ENCODE measurements around the gene OTUD7B.
A peak's percentile ranks its signal among the peaks of the same experiment; 100 is the strongest.
"Not testable (repeated sequence)": the region's sequence is repeated elsewhere in the genome, so short reads cannot be mapped to it uniquely, and the experiment has no call there.

Gene OTUD7B

DNA sequence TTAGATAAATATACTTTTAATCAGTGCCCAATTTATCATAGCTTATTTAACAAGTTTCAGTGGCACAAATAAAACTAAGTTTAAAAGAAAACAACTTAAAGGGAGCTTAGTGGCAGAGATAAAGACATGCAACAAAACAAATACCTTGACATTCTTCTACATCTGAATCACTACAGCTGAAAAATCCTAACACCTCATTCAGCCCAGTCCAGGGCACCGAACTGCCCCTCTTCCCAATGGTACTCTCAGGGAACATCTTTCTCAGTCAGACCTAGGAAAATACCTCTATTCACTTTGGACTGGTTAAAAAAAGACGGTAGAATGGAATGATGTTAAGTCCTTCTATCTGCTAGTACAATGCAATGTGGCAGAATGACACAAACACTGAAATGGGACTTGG is 8.3 kb downstream of the OTUD7B start:
- no peak for DNase-seq

DNA sequence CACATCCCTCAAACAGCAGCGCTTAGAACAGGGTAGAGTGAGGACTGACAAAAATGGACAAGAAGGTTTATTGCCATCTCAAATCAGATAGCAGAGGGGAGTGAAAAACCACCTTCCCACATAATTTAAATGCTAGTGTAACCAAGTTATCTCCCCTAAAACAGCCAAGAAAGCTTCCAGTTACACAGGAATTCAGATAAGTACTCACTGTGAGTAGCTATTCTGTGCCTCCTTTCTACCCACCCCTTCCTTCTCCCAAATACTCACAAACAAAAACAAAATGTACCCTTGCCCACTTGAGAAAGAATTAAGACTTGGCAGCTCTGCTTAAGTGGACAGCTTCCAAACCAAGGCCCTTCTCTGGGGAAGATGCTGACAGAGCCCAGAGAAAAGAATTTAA is 9.1 kb downstream of the OTUD7B start:
- no peak for DNase-seq

DNA sequence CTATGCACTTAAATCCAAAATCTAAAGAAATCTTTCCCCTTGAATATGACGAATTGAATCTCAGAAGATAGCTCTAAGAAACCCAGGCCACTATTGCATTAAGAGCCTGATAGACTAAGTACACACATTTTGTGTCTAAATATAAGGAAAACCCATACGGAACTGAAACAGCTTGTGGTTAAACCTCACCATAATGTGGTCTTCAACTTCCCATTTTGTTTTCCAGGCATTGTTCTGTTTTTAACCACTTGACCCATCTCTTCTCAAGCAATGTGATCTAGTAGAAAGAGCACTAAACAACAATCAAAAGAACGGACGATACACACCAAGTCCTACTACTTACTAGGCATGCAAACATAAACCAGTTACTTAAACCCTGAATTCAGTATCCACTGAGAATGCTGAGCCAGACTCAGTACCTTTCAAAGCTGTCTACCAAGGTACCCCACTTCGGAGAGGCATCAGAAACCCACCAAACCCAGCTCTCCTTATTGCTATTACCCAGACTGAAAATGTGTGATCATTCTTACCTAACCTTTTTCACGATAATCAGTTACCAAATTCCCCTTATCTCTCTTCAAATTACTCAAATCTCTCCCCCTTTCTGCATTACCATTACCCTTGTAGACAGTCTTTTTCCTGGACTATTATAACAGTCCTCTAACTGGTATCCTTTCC is 12.8 kb downstream of the OTUD7B start:
- DNase-seq: no peak

DNA sequence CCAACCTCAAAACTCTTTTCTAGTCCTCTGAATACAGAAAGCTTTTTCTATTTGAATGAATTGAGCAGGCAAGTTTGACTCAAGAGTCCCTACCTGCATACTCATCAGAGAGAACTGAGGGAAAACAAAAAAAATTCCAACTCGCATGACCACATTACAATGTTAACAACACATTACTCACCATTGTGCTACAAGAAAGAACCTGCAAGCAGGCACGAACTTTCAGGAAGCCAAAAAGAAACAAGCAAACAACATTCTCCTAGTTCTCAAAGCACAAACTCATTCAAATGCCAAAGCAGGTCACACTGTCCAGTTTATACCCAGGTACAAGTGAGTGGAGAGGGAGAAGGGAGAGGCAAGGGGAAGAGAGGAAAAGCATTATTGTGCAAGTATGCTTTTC is 14.6 kb downstream of the OTUD7B start:
- DNase-seq: no peak

DNA sequence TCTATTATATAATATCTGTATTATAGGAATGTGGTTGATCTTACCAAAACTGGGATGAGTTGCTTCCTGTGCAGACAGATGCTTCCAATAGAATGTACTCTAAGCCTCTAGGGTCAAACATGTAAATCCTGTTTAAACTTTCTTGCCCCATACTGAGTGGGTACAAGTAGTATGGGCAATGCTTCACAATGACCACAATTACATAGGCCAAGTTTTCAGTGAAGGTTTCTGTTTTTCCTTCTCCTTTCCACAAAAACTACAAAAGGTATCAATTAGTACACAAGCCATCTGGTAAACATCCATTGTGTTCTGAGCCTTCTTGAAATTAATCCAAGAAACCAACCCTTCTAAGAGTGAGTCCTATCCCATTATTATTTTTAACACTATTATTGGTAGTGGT is 16.8 kb downstream of the OTUD7B start:
- no peak for DNase-seq

DNA sequence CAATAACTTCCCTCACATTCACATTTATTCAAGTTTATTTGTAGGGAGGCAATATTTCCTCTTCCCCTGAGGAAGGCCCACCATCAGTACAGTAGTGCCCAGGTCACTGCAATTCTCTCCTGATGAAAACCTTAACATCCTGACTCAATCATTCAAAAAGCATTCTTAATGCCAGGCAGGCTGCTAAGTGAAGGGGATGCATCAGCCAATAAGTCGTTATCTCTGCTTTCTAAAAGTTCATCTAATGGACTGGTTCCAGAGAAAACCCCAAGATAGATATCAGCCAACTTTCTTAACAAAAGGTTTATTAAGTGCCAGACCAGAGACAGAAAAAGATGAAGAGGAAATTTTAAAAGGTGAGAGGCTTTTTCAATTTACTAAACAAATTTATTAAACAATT is 17.3 kb downstream of the OTUD7B start:
- no peak for DNase-seq

DNA sequence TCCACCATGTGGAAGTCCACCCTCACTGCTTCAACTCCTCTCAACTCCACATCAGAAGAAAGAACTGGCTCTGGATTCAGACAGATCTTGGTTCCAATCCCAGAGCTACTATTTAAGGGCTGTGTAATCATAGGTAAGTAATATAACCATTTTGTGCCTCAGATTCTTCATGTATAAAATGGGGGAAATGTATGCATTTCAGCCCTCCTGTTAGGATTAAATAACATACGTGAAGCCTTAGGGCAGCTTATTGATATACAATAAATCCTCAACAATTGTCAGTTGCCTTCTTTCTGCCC is 23.3 kb downstream of the OTUD7B start:
- no peak for DNase-seq

DNA sequence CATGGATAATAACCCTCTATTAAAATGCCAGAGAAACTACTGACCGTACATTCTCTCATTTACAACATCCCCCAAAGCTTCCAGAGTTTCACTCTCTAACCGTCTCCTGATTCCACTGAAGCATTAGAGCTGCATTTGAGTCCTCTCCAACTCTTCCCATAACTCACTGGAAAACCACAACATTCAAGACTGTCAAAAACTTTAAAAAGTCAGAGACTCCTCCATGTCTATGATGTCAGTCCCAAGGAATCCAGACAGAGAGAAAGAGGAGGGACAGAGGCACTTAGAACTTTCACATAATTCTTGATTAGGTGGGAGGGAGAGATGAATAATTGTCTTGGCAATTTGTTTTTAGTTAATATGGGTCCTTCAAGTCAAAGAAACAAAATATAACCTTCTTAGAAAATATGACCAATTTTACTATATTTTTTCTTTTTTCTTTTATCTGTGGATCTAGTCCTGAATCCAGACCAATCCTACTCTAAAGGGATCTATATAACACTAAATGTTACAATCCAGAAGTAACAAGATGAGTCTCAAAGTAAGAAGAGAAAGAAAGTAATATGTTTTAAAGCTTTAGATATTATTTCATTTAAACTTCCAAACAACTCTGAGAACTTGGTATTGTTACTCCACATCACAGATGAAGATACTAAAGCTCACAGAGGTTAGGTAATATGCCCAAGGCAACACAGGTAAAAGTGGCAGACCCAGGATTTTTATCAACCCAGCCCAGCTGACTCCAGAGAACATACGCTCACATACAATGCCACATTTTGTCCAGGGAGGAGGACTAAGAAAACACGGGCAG is 23.8 kb downstream of the OTUD7B start:
- no peak for DNase-seq

DNA sequence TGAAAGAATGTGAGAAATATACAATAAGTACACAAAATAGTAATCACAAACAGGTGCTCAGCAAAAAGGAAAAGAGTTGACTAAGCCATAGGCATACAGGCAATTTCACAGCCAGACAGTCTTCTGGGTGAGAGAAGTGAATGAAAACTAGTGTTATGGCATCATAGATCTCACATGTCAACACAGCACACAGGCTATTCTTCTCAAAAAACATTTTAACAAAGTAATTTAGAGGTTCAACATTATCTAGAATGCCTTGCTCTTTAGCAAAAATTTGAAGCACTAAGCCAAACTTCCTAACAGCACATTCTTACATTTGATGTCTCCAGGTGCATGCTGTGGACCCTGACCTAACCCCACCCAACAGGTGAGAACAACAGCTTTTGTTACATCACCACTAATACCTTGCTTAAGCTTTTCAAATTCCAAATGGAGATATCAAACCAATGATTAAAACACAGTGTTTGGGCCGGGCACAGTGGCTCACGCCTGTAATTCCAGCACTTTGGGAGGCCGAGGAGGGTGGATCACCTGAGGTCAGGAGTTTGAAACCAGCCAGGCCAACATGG is 30.5 kb downstream of the OTUD7B start:
- DNase-seq: no peak

DNA sequence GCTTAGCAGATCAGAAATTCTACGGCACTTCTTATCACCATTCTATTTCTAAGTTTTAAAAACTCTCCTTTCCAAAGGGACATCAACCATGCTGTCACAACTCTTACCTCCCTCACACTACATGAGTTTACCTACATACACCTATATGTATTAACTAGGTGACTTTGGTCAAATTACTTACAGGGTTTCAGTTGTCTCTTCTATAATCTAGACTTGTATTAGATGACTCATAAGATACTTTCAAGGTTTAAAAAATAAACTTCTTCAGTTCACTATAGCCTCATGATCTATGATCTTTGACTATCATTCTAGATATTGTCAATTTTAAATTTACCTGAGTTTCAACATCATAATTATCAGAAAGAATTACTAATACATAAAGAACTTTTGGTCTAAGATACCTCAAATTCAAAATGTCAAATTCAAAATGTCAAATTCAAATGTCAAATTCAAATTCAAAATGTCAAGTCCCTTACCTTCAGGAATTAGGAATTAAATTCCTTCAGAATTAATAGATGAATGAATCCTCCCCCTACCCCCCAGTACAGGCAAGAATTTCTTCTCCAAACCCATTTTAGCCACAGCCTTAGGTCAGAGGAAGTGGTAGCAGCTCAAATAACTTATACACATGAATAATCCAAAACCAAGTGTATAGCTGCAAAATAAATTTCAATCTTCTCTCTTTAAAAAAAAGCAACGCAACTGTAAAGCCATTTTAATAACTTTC is 31.1 kb downstream of the OTUD7B start:
- DNase-seq: no peak

DNA sequence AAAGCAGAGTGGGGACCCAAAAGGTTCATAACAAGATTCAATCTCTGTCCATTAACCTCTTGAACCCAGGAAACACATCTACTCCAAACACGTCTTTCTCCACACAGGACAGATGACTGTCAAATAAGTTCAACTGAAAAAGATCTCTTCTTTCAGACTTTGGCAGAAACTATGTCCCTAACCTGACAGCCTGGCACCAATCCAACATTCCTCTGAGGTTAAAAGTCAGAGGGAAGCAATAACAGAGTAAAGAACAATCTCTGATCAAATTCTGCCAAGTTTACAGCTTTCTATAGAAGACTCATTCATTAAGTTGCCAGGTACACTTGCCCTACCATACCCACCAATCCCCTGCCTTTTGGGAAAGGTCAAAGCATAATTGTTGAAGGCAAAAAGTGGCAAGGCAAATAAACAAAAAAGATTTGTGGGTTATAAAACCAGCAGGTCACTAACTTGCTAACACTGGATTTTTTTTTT is 31.9 kb downstream of the OTUD7B start:
- DNase-seq: no peak

DNA sequence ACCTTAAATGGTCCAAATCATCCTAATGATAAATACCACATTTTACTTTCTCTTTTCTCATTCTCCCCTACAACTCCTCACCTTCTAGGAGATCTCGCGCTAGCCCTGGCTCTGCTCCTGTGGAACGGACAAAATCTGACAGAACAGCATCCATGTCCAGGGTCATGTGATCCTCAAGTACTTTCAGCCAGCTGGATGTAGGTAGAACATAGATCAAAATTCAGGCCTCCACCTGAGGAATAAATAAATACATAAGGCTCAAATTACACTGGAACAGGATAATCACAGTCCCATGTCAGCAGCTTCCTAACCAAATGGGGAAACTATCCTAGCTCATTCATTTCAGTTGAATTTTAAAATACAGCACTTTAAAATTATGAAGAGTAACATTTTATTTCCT is 33.2 kb downstream of the OTUD7B start:
- no peak for DNase-seq

DNA sequence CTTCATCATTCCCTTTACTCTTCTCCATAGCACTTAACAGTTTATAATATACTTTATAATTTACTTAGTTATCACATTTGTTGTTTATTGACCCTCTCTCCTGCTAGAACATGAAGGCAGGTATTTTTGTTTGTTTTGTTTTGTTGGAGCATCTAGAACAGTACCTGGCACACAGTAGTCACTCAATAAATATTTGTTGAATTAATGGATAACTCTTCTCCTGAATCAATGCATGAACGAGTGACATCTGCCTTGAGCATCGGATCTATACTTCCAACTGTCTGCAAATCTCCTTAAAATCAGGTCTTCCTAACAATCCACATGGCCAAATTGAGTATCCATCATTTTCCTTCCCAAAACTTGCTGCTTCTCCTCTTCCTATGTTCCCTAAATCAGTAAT is 38.0 kb downstream of the OTUD7B start:
- no peak for DNase-seq

DNA sequence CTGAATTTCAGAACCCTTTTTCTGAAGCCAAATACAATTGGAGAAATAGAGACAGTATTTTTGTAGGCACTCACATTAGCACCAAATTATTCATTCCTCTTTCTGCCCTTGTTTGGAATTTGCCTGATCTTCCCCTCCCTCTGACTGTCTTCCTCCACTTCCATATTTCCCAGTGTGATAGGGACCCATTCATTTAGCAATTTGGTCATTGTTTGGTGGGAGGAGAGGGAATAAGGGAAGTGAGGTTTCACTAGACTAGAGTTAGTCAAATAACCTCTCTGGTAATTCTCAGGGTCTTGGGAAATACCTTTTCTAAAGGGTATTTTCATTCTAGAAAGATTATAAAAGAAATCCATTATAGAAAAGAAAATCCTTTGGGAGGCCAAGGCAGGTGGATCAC is 42.9 kb downstream of the OTUD7B start:
- DNase-seq: no peak

DNA sequence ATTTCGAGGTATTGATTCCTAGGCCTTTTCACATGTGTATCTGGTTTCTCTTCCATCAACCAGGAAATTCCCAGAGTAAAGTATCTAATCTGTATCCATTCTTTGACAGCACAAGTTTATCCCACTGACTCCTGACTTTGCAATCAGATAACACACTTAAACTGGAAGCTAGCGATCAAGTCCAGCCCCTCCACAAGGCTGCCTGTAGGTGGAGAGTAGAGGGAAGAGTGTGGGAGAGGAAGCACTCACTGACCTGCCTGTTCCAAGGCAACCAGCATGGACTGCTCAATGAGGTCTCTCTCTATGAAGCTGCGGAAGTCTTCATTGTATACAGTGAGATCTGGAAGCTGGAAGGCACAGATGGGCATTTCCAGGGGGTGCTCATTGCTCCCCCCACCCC is 43.5 kb downstream of the OTUD7B start:
- no peak for DNase-seq

DNA sequence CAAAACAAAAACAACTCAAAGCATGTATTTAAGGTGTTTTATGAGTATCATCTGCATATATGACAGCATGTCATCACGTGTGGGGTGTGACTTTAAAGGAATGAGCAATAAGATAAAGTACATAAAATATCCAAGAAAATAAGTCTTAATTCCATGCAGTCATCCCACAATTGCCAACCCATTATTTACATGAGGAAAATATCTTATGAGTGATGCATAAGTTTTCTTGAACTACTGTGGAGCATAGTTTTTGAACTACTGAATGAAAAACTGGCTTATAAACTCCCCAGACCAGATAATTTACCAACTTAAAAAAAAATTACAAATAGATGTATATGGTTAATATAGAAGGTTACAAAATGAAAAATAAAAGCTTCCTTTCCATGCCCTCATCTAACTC is 44.1 kb downstream of the OTUD7B start:
- no peak for DNase-seq

DNA sequence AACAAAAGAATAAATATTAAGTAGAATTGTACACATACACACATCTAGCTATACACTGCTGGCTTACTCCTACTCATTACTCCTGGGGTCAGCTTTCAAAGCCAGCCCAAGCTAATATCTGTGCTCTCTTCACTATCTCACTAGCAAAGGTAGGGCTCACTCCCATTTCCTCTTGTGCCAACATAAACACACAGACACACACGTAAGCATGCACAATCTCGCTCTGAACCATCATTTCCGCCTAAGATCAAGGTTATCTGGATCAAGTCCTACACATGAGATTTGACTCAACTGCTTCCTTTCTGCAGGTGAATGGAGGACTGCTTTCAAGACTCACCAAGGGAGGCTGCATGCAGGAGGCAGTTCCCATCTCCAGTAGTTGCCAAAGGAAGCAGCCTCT is 45.1 kb downstream of the OTUD7B start:
- DNase-seq: no peak

DNA sequence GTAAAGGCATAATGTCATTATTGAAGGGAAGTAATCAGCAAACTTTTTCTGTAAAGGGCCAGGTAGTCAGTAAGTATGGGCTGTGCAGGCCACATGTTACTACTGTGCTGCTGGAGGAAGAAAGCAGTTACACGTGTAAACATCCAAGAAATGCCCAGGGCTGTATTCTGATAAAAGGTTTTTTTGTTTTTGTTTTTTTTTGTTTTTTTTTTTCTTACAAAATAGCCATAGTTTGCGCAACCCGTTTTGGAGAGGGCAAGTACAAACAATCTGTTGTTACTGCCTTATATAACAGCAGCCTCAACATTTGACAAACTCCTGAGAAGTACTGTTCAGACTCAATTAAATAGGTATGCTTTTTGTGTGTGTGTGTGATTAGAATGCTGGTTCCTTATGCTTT is 47.2 kb downstream of the OTUD7B start:
- no peak for DNase-seq

DNA sequence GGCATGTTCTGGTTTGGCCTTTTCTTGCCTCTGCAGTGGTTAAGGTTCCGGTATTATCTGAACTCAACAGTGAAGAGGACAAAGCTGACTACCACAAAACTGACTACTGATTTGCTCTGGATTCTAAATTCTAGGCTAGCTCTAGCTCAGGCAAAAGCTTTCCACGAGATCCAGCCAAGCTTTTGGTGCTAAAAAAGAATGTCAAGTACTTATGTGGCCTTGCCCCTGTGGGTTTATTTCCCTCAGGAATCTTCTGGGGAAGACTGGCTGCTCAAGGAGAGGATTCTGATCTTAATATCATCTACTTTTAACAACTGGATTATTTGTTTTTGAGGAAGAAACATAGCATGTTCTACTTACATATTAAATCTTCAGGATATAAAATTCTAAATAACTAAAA is 47.8 kb downstream of the OTUD7B start:
- no peak for DNase-seq

DNA sequence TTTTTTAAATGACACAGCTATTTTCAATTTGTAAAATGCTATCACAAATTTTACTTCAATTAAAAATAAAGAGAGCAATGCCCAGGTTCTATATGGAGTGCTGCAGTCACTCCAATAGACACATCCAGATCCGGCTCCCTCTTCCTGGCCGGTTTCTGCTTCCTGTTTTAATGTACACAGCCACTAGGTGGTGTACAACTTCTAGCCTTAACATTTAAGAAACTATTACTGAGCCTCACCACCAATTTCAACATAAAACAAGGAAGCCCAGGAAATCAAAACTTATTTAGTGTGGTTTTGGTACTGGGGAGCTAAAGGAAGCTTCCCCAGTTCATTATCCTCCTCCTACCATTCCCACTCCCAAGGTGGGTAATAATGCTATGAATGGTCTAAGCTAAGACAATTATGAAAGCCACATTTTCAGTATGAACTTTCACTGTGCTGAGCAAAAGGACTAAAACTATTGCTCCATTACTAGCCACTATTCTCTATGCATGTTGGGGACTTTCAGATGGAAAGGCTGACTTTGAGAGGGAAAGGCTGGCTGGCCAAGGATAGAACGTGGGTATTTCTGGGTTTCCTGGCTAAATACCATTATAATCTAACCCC is 48.4 kb downstream of the OTUD7B start:
- DNase-seq: peak; percentile 14

DNA sequence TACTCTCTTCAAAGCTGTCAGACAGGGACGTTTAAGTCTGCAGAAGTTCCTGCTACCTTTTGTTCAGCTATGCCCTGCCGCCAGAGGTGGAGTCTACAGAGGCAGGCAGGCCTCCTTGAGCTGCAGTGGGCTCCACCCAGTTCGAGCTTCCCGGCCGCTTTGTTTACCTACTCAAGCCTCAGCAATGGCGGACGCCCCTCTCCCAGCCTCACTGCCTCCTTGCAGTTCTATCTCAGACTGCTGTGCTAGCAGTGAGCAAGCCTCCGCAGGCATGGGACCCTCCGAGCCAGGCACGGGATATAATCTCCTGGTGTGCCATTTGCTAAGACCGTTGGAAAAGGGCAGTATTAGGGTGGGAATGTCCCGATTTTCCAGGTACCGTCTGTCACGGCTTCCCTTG is 53.0 kb downstream of the OTUD7B start:
- DNase-seq: not testable (repeated sequence)

DNA sequence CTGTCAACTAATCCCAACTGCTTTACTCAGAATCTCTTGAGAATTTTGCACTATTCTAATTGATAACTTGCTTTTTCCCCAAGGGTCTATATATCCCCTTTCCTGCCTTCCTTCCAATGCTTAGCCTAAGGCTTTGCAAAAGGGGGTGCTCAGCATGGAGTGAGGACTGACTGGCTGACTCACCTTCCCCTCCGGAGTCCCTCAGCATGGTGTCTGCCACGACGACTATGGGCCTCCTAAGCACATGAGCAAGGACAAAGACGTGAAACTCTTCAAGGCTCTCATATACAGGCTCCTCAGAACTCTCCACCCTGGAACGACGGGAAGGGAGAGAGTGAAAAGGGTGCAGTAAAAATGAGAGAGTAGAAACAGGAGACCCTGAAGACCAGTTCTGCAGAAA is 60.6 kb downstream of the OTUD7B start:
- DNase-seq: no peak

DNA sequence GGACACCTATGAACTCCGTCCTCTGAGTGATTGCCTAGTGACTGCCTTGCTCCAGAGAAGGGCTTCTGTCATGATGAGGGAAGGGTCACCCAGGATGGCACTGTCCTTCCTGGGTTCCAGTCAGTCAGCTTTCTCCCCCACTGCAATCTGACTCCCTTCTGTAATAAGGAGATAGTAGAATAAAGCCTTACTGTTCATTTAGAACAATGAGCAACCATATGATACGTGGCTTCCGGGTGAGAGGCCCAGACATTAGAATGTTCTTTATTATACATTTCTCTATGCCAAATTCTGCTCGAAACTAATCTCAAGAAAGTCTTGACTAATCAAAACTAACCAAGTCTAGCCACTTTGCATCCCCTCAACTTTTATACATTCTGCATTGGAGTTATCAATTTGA is 65.3 kb downstream of the OTUD7B start:
- DNase-seq: no peak
